GM21528 (cell line): ENCODE results near the gene SETD3.

ENCODE experiments used
- ATAC-seq: cut with Tn5 transposase; IDR thresholded peaks from one replicate; pipeline ENCODE4 v1.9.1; 2021; ENCODE audit warnings: mild to moderate bottlenecking, moderate library complexity; ENCODE audit not compliant: unreplicated experiment, low FRiP score

Gene SETD3

DNA sequence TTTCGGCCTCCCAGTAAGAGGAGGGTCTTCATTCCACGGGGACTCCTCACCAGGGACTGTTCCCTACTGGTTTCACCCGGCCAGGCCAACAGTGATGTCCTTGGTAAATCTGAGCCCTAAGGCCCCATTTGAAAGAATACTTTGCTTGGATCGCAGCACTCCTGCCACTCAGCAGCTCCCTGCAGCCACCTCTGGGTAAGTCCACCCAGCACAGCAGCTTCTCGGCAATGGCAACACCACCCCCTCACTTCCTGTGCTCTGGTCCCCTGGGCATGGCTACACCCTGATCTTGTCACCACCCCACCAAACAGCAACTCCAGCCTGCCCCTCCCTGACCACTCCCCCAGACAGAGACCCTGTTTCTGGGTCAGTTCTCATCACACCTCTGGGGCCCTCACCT is 100.3 kb downstream of the SETD3 start:
- no peak for ATAC-seq

GRCh38 chr14:99378782-99379214 is 101.9 kb downstream of the SETD3 start:
- no peak for ATAC-seq

DNA sequence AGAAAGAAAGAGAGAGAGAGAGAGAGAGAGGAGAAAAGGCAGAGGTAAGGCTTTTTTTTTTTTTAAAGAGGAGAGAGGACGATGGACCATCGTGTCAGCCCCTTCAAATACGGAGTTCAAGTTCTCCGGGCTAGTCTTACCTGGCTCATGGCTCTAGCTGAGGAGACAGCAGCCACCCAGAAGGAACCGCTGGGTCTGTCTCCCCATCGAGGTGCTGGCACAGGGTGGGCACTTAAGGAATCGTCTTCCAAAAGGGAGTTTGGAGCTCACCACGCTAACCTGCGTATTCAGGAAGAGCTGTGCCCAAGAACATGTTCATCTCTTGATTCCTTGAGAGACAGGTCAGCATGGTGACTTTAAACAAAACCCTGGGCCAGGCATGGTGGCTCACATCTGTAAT is 102.7 kb downstream of the SETD3 start:
- ATAC-seq: no peak

GRCh38 chr14:99374964-99375363 is 105.7 kb downstream of the SETD3 start:
- no peak for ATAC-seq

DNA sequence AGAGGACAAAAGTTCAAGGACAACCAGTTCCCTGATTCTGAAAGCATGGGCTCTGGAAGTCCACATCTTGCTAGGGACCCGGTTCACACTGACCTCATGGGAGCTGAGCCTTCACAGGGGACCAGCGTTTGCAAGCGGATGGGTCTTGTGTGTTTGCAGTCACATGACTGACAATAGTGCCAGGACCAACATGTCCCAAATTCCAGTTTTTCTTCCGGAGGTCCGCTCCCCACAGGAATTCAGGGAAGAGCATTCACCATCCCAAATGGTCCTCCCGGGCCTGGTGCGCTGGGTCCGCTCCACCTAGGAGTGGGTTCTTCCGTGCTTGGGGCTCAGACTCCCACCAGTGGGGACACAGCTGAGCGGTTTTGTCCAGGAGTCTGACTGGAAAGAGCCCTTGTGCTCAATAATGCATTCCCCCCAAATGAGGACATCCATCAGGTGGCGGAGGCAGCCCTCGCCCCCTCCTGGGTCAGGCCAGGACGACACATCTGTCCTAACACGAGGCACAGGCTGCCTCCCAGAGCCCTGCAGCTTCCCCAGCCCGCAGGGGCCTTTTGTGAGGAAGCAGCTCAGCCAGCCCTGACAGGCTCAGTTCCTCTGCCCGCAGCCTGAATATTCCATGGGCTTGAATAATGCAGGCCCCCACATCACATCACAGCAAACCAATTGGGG is 116.9 kb downstream of the SETD3 start:
- no peak for ATAC-seq

GRCh38 chr14:99363051-99363450 is 117.6 kb downstream of the SETD3 start:
- no peak for ATAC-seq

DNA sequence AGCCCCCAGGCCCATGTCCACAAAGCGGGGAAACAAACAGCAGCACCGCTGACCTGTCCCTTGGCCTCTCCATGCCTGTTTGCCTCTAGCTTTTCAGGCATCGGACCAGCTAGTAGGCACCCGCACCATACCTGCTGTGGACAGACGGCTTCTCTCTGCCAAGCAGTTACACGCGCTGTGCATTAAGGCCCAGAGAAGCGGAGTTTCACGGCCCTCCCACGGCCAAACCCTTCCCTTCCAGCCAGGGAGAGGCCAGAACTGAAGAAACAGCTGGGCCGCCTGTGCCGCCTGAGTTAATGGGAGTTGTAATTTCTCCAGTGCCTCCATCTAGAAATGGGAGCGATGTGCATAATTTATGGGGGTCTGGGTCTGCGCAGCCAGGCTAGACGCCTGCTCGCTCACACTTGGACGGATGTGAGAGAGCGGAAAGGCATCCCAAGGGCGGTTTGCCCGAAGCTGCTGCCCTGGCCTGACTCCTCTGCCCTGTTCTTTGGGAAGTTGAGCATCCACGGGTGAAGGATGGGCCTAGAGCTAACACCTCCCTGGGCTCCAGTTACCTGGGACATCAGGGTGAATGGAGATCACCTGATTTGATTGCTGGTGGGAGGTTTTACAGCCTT is 119.0 kb downstream of the SETD3 start:
- no peak for ATAC-seq

DNA sequence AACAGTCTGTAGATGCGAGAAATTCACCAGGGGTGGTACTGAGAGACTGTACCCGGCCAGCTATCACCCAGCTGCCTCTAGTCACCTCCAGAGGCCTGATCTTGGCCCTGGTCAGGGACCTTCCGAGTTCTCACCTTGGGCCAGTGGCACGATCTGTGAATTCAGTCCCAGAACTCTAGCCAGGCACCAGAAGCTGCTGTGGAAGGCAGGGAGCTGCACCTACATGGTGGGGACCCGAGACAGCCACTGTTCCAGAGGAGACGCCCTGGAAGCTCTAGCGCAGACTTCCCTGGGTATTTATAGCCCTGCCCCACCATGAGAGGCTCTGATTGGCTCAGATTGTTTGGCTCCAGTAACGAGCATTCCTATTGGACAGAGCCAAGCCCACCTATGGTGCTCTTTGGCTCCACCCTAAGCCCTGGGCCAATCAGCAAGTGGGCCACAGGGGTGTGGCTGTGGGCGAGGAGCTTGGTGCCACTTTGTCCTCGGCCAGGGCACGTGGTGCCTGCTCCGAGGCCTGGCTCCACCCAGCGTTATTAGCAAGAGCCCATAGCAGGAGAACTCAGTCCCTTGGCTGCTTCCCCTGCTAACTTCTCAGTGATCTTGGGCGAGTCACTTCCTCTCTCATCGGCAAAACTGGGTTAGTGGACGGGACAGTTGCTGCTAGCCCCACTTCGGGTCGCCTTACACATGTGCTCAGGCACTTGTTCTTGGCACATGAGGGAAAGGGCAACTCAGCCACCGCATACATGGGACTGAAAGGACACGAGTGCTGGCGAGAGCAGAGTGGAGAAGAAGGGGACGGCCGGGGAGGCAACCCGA is 119.7 kb downstream of the SETD3 start:
- ATAC-seq: no peak

GRCh38 chr14:99359906-99360305 is 120.8 kb downstream of the SETD3 start:
- no peak for ATAC-seq

DNA sequence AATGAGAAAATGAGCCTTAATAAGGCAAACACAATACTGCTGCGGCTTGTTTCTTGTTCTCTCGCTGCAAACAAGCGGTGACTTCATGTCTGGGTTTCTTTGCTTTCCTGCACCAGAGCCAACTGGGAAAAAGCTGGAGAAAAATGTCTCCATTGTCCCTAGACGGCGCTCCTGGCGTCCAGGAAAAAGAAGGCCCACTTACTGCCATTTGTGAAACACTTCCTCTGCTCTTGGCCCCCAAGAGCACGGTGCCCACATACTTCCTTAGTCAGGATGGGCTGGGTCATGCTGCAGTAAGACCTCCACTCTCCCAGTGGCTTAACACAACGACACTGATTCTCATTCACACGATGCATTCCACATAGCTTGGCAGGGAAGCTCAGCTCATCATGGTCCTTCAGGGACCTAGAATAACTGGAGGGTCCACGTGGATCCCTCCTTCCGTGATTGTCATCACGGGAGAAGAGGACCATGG is 122.7 kb downstream of the SETD3 start:
- no peak for ATAC-seq

DNA sequence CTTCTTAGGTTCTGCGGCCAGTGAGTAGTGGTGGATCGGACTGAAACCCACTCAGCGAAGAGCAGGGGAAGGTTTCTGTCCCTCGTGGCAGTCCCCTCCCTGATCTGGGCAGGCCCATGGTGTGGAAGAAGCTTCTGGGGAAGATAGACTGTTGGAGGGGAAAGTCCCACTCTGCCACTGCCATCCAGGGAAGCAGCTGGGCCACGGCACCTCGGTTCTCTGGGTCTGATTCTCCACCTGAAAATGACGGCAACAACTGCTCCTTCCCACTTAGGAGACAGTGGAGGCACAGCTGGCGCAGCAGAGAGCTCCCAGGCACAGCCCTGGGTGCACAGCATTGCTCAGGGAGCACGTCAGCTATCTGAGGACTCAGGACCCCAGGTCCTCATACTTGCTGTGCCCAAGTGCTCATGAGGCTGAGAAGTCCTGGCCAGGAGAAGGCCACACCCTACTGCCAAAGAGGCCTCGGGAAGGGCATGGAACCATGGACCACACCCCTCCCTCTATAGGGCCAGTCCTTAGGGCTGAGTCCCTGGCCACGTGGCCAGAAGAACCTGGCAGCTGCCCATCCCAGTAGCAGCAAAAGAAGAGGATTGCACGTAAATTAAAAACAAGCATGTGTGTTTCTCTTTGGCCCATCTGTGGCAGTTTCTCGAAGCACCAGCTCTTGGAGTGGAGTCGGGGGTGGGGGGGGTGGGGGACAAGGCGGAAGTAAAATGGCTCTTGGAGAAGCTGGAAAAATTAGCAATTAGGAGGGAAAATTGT is 123.3 kb downstream of the SETD3 start:
- no peak for ATAC-seq

- ATAC-seq: no peak
Observed at GRCh38 chr14:99356031-99356608, 124.5 kb downstream of the SETD3 start.

GRCh38 chr14:99354166-99354875 is 126.3 kb downstream of the SETD3 start:
- ATAC-seq: no peak

DNA sequence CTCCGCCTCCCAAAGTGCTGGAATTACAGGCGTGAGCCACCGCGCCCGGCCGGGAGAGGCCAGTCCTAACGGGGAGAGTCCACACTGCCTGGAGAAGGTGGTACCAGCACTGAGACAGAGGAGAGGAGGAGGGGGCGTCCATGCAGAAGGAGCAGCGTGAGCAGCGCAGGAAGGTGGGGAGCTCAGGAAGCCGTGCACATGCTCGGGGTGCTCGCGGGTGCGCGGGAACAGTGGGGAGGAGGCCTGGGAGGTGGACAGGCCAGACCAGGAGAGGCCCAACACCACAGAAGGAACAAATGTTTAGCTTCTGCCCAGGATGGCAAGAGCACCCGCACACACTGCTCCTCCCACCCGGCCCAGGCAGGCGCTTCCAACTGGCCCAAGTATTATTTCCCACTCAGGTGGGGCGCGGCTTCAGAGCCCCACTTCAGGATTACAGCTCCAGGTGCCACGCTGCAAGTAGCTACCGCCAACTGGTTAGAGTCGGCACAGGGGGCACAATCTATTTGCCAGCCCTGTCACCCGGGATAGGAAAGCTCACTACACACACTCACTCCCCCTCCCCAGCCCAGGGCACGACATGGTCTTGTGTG is 127.9 kb downstream of the SETD3 start:
- no peak for ATAC-seq

- ATAC-seq: no peak
Observed at GRCh38 chr14:99351166-99352007, 129.3 kb downstream of the SETD3 start.

- no peak for ATAC-seq
Observed at GRCh38 chr14:99350751-99351150, 129.9 kb downstream of the SETD3 start.

- ATAC-seq: no peak
Observed at GRCh38 chr14:99349721-99350495, 130.8 kb downstream of the SETD3 start.
